ENCODE measurements around the gene PLXNA2.

GRCh38 chr1:208242146-208242545 lies 2.0 kb downstream of the PLXNA2 start:
- TF ChIP-seq POLR2AphosphoS5 (IDR thresholded peaks at IDR 0.05; ENCODE audit: low read depth, low read length) (no peak), POLR2A (IDR thresholded peaks at IDR 0.05; ENCODE audit: low read depth, low read length) (no peak), TAF1 (IDR thresholded peaks at IDR 0.05; ENCODE audit: low read depth, low read length) (no peak)

All from GM12891 (cell line).